Stimulated activated CD8-positive, alpha-beta memory T cell treated with anti-CD3 and anti-CD28 coated beads, Interleukin-4, amount 100 ng/mL, for 4 hours (primary cell): ENCODE results near the gene NHERF2.

Experiments
- DNase-seq, 2 donors: peaks; one replicate each; pipeline ENCODE4 v3.0.0-alpha.2; 2020; ENCODE audit warnings: low read depth in 2 of 2, low spot score in 1 of 2

The NHERF2 gene

GRCh38 chr16:2039274-2040031 lies 12.8 kb downstream of the NHERF2 start:
- DNase-seq: no peak

DNA sequence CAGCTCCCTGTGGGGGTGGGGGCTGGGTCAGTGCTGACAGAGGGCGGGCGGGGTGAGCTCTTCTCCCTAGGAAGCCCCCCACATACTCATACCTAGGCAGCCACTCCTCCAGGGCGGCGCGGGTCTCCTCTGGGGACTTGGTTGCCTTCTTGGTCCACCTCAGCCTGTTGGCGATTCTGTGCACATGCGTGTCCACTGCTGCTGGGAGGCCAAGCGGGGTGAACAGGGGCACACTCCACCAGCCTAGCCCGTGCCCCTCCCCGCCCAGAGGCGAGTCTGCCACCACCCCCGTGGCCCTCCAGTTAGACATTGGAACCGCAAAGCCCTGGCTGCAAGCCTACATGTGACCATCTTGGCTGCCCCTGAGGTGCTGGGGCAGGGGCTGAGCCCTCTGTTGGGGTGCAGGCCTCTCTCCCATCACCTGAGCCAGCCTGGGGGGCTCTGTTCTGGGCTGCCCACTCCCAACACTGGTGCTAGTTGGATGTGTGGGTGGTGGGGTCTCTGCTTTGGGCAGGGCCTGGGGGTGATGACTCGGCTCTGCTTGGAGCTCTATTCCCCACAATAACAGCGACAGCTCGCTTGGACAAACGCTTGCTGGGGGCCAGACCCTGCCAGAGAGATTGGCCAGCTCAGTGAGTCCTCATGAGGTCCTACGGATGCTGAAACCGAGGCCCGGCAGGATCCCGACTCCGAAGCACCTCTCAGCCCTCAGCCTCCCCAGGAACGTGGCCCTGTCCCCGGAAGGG lies 13.5 kb downstream of the NHERF2 start:
- DNase-seq: no peak

GRCh38 chr16:2040787-2041522 lies 14.3 kb downstream of the NHERF2 start:
- DNase-seq: no peak

GRCh38 chr16:2042171-2042985 lies 15.7 kb downstream of the NHERF2 start:
- DNase-seq: no peak

GRCh38 chr16:2042986-2043666 lies 16.4 kb downstream of the NHERF2 start:
- DNase-seq: no peak

DNA sequence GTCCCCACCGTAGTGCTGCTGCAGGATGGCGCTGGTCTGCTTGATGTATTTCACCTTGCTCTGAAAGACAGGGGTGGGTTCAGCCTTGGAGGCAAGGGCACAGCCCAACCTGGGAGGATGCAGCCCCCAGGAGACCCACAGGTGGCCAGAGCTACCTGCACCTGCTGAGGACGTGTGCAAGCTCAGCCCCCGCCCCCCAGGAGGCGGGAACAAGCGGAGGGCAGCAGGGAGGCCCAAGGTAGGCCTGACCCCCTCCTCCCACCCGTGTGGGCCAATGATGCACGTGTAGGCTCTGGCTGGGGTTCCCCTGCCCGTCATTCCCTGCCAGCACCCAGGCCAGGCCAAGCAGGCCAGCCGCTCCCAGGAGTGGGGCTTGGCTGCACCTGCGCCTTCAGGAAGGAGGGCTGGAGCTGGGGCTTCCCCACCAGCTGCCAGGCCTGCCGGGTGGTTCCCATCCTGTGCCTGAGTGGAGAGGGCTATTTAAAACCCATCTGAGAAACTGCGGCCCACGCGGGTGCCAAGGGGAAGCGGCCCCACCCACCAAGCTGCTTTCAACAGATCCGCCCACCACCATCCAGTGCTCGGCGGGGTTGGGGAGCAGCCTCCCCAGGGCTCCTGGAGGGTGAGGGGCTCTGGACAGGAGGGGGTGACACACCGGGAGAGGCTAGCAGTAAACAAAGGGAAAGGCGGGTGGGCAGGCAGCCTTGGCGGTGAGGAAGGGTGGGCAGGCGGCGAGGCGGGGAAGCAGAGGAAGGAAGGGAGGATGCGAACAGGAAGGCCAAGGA lies 17.2 kb downstream of the NHERF2 start:
- DNase-seq: no peak

DNA sequence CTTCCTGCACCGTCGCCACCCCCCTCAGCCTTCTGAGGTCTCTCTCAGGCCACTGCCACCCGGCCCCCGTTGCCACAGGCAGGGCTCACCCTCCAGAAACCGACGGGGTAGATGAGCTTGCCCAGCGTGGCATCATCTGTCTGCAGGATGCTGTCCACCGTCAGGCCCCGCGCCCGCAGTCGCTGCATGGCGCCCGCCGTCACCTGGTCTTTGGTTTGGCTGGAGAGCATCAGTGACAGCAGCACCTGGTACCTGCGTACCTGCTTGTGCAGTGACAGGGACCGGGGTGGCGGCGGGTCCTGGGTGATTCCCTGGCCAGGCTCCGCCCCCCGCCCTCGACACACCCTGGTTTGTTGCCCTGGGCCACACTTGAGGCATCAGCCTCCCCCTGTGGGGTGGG lies 17.8 kb downstream of the NHERF2 start:
- DNase-seq: no peak

GRCh38 chr16:2045965-2046892 lies 19.5 kb downstream of the NHERF2 start:
- DNase-seq: no peak

DNA sequence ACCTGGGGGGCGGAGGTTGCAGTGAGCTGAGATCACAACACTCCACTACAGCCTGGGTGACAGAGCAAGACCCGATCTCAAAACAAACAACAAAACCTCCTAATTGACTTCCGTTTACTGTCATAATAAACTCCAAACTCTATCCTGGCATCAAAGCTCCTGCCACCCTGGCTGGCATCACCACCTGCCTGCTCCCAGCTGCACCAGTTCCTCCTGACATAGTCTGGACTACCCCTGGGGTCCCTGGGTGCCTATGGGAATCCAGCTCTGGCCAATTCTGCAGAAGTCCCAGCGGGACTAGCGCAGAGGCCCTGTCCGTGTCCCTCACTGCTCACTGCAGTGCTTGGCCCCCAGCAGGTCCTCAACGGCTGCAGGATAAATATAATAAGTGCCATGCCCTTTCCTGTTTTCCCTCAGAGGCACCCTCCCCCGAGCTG lies 20.2 kb downstream of the NHERF2 start:
- no peak for DNase-seq

DNA sequence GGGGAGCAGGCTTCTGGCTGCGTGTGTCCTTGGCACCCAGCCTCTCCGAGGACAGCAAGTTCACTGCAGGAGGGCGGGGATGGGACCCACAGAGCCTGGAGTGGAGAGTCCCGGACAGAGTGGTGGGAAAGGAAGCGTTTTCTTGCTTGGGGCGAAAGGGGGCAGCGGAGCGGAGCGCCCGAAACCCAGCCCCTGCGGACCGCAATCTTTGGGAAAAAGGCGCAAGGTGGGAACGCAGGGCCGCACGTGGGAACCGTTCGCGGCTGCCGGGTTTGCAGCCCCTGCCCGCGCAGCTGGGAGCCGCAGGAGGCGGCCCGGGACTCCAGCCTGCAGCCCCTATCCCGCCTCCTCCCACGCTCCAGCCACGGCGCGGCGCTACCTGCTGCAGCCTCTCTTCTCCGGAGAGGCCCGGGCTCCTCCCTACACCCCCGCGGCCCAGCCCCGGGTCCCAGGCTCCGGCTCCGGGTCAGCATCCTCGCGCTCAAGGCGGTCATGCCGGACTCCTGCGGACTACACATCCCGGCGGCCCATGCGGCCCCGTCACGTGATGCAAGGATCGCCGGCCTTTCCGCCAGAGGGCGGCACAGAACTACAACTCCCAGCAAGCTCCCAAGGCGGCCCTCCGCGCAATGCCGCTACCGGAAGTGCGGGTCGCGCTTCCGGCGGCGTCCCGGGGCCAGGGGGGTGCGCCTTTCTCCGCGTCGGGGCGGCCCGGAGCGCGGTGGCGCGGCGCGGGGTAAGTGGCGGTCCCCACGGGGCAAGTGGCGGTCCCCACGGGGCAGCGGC lies 20.8 kb downstream of the NHERF2 start, which contains the start of the genes NTHL1 and TSC2:
Gene NTHL1, minus strand, starts transcription at position 505 of the 786 bp plus-strand sequence. Its CDS starts 11 bp downstream, at position 494.
Gene TSC2, plus strand, starts transcription at position 656 of the 786 bp plus-strand sequence. CDS start 631 bp downstream, outside the sequence.
- DNase-seq: peak; percentile 81 to 89

GRCh38 chr16:2048116-2048543 lies 21.4 kb downstream of the NHERF2 start:
- no peak for DNase-seq

DNA sequence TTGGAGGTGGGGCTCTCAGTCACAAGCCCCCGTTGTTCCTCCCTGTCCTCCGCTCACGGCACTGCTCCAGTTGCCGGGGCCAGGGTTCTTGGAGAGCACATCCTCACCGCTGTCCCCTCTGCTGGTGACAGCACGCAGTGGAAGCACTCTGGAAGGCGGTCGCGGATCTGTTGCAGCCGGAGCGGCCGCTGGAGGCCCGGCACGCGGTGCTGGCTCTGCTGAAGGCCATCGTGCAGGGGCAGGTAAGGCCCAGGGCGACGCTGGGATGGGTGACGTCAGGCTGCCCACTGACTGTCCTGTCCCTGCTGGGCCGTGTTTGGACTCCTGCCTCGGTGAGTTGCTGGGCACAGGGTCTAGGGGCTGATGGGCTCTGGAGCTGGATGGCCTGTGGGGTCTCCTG lies 26.5 kb downstream of the NHERF2 start:
- no peak for DNase-seq

- DNase-seq: no peak
These were observed 27.2 kb downstream of the NHERF2 start for GRCh38 chr16:2053897-2054296.

DNA sequence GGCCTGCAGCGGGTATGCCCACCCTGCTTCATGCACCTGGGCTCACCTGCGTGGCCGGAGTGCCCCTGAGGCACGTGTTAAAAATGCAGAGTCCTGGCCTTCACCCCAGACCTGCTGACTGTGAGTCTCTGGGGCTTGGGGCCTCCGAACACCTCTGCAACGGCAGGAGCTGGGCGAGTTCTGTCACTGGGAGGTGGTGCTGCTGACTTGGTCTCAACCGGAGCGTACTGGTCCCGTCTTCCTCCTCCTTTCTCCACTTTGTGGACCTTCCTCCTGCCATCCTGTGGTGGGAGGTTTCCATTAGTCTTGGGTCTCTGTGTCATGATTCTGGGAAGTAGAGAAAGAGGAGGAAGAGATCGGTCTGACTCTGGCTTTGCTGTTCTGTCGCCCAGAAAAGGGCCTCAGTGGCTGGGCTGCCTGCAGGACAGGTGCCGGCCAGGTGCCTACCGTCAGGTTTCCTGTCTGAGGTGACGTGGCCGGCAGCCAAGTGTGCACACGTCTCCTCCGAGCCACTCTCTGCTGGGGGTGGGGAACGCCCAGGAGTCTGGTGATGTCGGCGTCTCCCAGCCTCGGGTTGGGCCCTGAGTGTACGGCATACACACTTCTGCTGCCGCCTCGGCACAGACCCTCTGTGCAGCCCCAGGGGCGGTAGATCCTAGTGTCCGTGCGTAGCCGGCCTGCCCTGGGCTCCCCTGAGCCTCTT lies 28.0 kb downstream of the NHERF2 start:
- no peak for DNase-seq

GRCh38 chr16:2056077-2056476 lies 29.4 kb downstream of the NHERF2 start:
- DNase-seq: no peak

- DNase-seq: no peak
These were observed 30.1 kb downstream of the NHERF2 start for GRCh38 chr16:2056681-2057407.
